Fibroblast of pulmonary artery (primary cell): ENCODE measurements around the gene PDE4D.

Source experiments
- DNase-seq: peaks from one replicate; pipeline ENCODE4 v3.0.0-alpha.2; 2010; ENCODE audit warnings: low read depth
- H3K4me3 ChIP-seq: replicated peaks from 2 replicates; pipeline ENCODE4 v1.5.1; 2011; ENCODE audit warnings: low read depth, mild to moderate bottlenecking, control low read depth, low read length, moderate library complexity
- TF ChIP-seq, protein P1 (sequence below): IDR thresholded peaks from 2 replicates; pipeline ENCODE4 v1.5.1; 2011; ENCODE audit warnings: mild to moderate bottlenecking, control low read depth, low read length, inconsistent platforms; ENCODE audit errors: missing control alignments

PDE4D gene

DNA sequence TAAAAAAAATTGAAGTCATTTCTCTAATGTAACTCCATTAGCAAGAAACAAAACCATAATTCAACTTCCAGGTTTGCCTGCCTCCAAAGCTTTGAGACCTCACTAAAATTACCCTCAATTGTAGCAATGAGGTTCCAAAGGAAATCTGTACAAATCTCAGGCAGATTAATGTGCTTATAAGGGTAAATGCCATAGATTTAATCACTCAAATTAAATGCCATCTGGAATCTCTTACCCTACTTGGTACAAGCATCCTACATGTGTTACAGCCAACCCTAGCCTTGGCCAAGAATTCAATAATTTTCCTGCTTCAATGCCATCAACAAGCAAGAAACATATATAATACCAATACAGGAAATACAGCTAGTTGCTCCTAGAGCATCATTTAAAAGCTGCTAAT is 857.8 kb downstream of the PDE4D start:
- TF ChIP-seq, protein P1, sequence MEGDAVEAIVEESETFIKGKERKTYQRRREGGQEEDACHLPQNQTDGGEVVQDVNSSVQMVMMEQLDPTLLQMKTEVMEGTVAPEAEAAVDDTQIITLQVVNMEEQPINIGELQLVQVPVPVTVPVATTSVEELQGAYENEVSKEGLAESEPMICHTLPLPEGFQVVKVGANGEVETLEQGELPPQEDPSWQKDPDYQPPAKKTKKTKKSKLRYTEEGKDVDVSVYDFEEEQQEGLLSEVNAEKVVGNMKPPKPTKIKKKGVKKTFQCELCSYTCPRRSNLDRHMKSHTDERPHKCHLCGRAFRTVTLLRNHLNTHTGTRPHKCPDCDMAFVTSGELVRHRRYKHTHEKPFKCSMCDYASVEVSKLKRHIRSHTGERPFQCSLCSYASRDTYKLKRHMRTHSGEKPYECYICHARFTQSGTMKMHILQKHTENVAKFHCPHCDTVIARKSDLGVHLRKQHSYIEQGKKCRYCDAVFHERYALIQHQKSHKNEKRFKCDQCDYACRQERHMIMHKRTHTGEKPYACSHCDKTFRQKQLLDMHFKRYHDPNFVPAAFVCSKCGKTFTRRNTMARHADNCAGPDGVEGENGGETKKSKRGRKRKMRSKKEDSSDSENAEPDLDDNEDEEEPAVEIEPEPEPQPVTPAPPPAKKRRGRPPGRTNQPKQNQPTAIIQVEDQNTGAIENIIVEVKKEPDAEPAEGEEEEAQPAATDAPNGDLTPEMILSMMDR: no peak
- DNase-seq: no peak
- peak overlapping the region; percentile 21 for H3K4me3 ChIP-seq

DNA sequence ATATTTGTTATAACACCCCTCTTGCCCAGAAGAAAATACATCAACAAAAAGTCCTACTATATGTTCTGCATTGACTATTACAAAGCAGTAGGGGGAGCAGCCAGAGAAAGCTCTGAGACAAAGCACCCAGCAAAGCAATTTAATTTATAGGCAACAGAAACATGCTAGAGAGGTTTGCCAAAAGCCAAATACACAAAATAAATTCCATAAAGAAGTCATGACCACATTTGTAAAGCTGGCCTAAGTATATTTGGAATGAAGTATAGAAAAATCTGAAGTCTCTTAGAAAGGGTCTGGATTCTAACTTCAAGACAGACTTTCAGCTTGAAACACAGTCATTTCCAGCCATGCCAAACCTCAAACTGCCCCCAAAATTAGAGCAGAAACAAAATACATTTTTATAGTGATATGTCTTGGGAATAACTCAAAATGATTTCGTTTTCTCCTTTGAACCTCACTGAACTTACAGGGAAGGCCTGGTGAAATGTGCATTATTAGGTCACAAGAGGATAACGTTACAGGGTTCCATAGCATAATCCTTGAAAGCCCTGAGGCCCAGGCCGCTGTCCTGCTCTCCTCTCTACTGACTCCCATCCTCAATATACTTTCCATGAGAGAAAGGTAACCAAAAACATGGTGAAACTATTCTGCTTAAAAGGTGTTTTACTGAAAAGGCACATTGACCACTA is 858.9 kb downstream of the PDE4D start:
- DNase-seq: peak; percentile 76
- H3K4me3 ChIP-seq: no peak overlapping the region

DNA sequence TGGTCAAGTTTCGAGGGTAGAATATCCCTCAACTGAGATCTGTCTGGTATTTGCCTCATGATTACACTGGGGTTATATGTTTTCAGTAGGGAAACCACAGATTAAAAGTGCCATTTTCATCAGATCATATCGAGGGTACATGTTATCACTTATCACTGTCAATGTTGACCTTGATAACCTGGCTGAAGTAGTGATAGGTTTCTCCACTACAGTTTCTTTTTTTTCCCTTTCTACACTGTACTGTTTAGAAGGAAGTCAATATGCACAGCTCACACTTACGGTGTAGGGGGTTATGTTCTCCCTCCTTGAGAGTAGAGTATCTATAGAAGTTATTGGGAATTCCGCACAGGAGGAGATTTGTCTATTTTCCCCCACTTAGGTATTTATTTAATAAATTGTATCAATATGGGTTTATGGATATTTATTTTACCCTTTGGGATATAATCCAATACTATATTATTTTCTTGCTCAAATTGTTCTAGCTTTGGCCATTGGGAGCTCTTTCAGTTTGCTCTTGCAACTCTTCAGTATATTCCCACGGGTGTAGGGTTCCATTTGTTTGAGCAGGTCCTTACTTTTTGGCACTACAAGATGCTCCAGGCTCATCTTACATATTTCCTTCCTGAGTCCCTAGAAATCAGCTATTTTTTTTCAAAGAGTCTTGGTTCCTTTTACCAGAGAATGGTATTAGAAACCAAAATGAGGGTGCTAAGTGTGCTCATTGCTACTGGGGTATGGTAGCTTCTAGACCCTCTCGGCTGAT is 866.2 kb downstream of the PDE4D start:
- TF ChIP-seq, protein P1: no peak
- DNase-seq: no peak
- no peak overlapping the region for H3K4me3 ChIP-seq

More for the DNA sequence above, 858.9 kb downstream of the PDE4D start:
- TF ChIP-seq, protein P1: peak; percentile 83

DNA sequence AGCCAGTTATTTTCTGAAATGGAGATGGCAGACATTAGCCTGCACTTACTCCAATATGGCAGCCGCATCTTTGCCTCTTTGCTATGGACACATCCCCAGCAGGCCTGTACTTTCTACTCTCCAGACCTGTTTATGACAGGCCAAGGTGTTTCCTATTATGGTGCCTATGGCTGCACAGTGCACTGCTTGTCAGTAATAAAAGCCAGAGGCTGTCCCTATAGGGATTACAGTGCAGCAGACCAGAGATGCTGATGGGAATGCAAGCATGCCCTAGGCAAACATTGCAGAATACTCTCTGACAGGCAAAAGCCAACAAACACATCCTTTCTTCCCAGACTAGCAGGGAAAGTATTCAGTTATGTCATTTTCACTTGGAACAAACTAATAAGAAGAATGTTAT is 867.8 kb downstream of the PDE4D start:
- no peak for DNase-seq
- TF ChIP-seq, protein P1: no peak
- H3K4me3 ChIP-seq: no peak overlapping the region

DNA sequence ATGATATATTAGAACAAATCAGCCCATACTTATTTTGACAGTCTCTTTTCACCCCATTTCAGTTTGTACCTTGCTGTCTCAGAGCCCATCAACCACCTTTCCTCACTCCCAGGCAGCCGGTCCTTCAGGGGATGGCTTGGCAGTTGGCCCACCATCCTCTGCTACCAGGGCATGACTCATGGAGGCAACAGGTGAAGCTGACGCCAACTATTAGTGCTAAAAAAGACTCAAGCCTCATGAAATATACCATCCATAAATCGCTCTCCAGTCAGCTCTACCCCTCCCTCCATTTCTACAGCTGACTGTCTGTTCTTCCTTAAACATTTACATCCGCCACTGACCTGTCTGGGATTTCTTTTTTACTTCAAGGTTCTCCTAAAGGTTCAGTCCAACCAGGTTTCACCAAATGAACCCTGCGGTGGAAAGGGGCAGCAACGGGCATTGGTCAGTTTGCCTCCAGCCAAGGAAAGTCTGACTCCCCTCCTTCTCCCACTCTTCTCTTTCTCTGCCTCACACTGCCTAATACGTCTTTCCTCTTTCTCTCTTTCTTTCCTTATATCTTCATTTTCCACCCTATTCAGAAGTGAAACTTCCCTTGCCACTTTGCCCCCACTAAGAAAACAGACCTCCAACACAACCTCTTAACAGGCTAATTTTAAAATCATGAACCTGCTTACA is 871.5 kb downstream of the PDE4D start:
- H3K4me3 ChIP-seq: no peak overlapping the region
- no peak for DNase-seq
- TF ChIP-seq, protein P1: no peak

DNA sequence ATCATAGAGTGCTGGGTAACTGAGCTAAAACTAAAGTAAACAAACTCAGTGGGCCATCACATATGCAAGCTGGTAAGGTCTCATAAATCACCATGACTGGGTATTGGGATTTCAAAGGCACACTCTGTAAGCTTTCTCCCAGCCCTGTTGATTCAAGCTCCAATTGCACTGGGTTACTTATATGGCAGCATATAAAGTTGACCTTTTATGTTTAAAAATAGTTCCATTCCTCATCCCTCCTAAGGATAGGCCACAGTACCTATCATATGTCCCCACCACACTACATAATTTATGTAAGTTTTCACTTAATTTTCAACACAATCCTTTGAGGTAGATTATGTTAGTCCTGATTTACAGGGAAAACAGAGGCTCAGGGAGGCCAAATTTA is 872.2 kb downstream of the PDE4D start:
- TF ChIP-seq, protein P1: no peak
- no peak for DNase-seq
- no peak overlapping the region for H3K4me3 ChIP-seq
